Measurements from ENCODE around the gene CTAGE1. TPM values are rescaled to one million over a fixed set of nuclear protein-coding genes. Genes with fewer than 3 reads are reported as not detected.

CTAGE1 gene
- total and polyA plus RNA-seq, 2 donors from 2014 or later: not detected

DNA sequence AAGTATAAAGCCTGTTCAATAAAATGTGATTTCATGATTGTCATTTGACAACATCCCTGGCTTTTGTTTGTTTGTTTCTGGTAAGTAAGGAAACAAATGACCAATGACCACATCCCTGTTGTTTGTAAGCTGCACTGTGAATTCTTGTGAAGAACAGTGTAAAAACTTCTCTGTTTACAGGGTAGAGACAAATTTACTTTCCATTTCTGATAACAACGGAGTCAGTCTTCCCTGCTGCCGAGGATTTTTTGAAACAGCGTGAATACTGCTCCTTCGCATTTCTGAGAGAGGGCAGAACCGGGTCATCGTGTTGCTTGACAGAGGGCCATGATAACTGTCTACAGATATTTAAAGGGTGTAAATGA, 38.4 kb upstream of the CTAGE1 start:
- Histone ChIP-seq H3K27ac (ENCODE audit: low read depth in 2 of 2, low read length in 2 of 2) (no peak overlapping the region), H3K4me1 (ENCODE audit: control insufficient read depth in 2 of 3, insufficient read depth in 2 of 3, low read depth in 1 of 3, low read length in 3 of 3) (peaks cover 0 to 2% (median 0%) of the 10 kb centered on the region in 3 donors), H3K9ac (ENCODE audit: low read length in 3 of 3) (no peak overlapping the region), H3K9me3 (ENCODE audit: control insufficient read depth in 2 of 3, insufficient read depth in 1 of 3, low read length in 3 of 3) (no peaks in the 10 kb centered on the region), H3K36me3 (ENCODE audit: control insufficient read depth in 2 of 3, insufficient read depth in 3 of 3, low read length in 3 of 3) (no peaks in the 10 kb centered on the region), H3K27me3 (ENCODE audit: control insufficient read depth, insufficient read depth, low read length) (no peaks in the 10 kb centered on the region), H3K4me3 (ENCODE audit: low read length in 3 of 3) (no peak overlapping the region)
- intact Hi-C loops (cut with DNase I): no loop called here
- FAIRE-seq: no peak
- no peak for DNase-seq
- TF ChIP-seq, protein P1, sequence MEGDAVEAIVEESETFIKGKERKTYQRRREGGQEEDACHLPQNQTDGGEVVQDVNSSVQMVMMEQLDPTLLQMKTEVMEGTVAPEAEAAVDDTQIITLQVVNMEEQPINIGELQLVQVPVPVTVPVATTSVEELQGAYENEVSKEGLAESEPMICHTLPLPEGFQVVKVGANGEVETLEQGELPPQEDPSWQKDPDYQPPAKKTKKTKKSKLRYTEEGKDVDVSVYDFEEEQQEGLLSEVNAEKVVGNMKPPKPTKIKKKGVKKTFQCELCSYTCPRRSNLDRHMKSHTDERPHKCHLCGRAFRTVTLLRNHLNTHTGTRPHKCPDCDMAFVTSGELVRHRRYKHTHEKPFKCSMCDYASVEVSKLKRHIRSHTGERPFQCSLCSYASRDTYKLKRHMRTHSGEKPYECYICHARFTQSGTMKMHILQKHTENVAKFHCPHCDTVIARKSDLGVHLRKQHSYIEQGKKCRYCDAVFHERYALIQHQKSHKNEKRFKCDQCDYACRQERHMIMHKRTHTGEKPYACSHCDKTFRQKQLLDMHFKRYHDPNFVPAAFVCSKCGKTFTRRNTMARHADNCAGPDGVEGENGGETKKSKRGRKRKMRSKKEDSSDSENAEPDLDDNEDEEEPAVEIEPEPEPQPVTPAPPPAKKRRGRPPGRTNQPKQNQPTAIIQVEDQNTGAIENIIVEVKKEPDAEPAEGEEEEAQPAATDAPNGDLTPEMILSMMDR (IDR thresholded peaks at IDR 0.05; ENCODE audit: borderline replicate concordance, extremely low read depth, insufficient read depth): no peak

DNA sequence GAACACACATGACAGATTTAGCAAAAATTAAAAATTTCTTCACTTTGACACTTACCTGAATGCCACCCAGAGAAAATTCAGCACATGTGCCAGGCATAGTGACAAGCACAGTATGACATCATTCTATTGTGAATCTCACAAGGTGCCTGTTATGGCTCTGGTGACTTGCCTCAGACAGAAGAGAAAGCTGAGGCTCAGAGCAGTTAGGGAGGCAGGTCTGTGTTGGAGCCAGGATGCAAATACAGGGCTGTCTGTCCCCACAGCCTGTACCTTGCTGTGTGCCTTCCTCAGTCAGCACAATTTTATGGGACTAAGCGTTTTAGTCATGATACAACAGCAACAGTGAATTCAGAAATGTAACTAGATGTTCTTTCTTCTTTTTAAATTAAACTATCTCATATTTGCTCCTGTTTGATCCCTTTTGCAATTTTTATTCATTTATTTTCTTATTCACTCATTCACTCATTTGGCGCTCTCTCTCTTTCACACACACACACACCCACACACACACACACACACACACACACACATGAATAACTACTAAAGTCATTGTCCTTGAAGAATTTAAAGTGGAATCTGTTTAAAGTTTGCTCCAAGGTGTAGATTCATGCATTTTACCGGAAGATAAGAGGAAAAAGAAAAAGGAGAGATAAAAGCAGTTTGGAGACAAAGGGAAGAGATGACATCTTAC, 37.9 kb upstream of the CTAGE1 start:
- DNase-seq (no peak), FAIRE-seq (no peak)
- Histone ChIP-seq H3K4me3 (ENCODE audit: low read length in 3 of 3) (no peak overlapping the region), H3K4me1 (ENCODE audit: control insufficient read depth in 2 of 3, insufficient read depth in 2 of 3, low read depth in 1 of 3, low read length in 3 of 3) (peaks cover 0 to 2% (median 0%) of the 10 kb centered on the region in 3 donors), H3K27me3 (ENCODE audit: control insufficient read depth, insufficient read depth, low read length) (no peaks in the 10 kb centered on the region), H3K36me3 (ENCODE audit: control insufficient read depth in 2 of 3, insufficient read depth in 3 of 3, low read length in 3 of 3) (no peaks in the 10 kb centered on the region), H3K27ac (ENCODE audit: low read depth in 2 of 2, low read length in 2 of 2) (no peak overlapping the region), H3K9ac (ENCODE audit: low read length in 3 of 3) (no peak overlapping the region), H3K9me3 (ENCODE audit: control insufficient read depth in 2 of 3, insufficient read depth in 1 of 3, low read length in 3 of 3) (no peaks in the 10 kb centered on the region)
- TF ChIP-seq, protein P1 (IDR thresholded peaks at IDR 0.05; ENCODE audit: borderline replicate concordance, extremely low read depth, insufficient read depth): no peak
- intact Hi-C loops (cut with DNase I): no loop called here

- H3K4me3 ChIP-seq (ENCODE audit: low read length in 3 of 3): no peak overlapping the region
- peak in 1 of 5 donors; percentile 4 for DNase-seq
- peaks cover 0 to 9% (median 0%) of the 10 kb centered on the region in 3 donors for H3K9me3 ChIP-seq (ENCODE audit: control insufficient read depth in 2 of 3, insufficient read depth in 1 of 3, low read length in 3 of 3)
- H3K27ac ChIP-seq (ENCODE audit: low read depth in 2 of 2, low read length in 2 of 2): no peak overlapping the region
- intact Hi-C loops (cut with DNase I): no loop called here
- FAIRE-seq: no peak
- no peak overlapping the region for H3K9ac ChIP-seq (ENCODE audit: low read length in 3 of 3)
- H3K36me3 ChIP-seq (ENCODE audit: control insufficient read depth in 2 of 3, insufficient read depth in 3 of 3, low read length in 3 of 3): no peaks in the 10 kb centered on the region
- TF ChIP-seq, protein P1 (IDR thresholded peaks at IDR 0.05; ENCODE audit: borderline replicate concordance, extremely low read depth, insufficient read depth): no peak
- H3K27me3 ChIP-seq (ENCODE audit: control insufficient read depth, insufficient read depth, low read length): no peaks in the 10 kb centered on the region
- H3K4me1 ChIP-seq (ENCODE audit: control insufficient read depth in 2 of 3, insufficient read depth in 2 of 3, low read depth in 1 of 3, low read length in 3 of 3): peaks cover 0 to 2% (median 0%) of the 10 kb centered on the region in 3 donors
These were observed 35.6 kb upstream of the CTAGE1 start for GRCh38 chr18:22453315-22453714.

Measured in kidney (tissue), 14 donors.